GM12878 (cell line): ENCODE data around the gene DCTN4. TPM values are rescaled to one million over a fixed set of nuclear protein-coding genes. Genes with fewer than 3 reads are reported as not detected.
A peak's percentile ranks its signal among the peaks of the same experiment; 100 is the strongest.

ENCODE experiments used
- ATF7 ChIP-seq: fragments of 450-650 bp; IDR thresholded peaks from 2 replicates; pipeline ENCODE4 v1.6.1; 2016; ENCODE audit warnings: low read depth, mild to moderate bottlenecking
- FOXK2 ChIP-seq: fragments of 450-650 bp; IDR thresholded peaks from 2 replicates; pipeline ENCODE4 v1.6.1; 2017; ENCODE audit warnings: mild to moderate bottlenecking, moderate library complexity
- GABPA ChIP-seq: IDR thresholded peaks from 2 replicates; pipeline ENCODE4 v1.6.1; 2014; ENCODE audit warnings: antibody characterized with exemption, low read depth, mild to moderate bottlenecking, inconsistent platforms
- NFIC ChIP-seq: IDR thresholded peaks from 2 replicates; pipeline ENCODE4 v1.6.1; 2012; ENCODE audit warnings: low read depth, mild to moderate bottlenecking, inconsistent platforms, low read length, moderate library complexity
- NR2C2 ChIP-seq: IDR thresholded peaks from 2 replicates; pipeline ENCODE4 v1.6.1; 2011; ENCODE audit warnings: borderline replicate concordance, low read depth; ENCODE audit not compliant: control insufficient read depth, insufficient read length
- PAX8 ChIP-seq: fragments of 450-650 bp; IDR thresholded peaks from 2 replicates; pipeline ENCODE4 v1.6.1; 2017; ENCODE audit warnings: mild to moderate bottlenecking, moderate library complexity
- RCOR1 ChIP-seq: conservative IDR thresholded peaks from 2 replicates; pipeline ENCODE4 v1.6.1; 2012; ENCODE audit warnings: low read depth, low read length, improper control_type of control experiment
- SIN3A ChIP-seq: IDR thresholded peaks from 2 replicates; pipeline ENCODE4 v1.6.1; 2012; ENCODE audit warnings: low read depth, low read length, improper control_type of control experiment
- SMAD1 ChIP-seq: fragments of 450-650 bp; IDR thresholded peaks from 2 replicates; pipeline ENCODE4 v1.6.1; 2018; ENCODE audit warnings: mild to moderate bottlenecking, low read depth; ENCODE audit not compliant: partially characterized antibody
- SMAD5 ChIP-seq: IDR thresholded peaks from 2 replicates; pipeline ENCODE4 v1.6.1; 2016; ENCODE audit warnings: antibody characterized with exemption, low read depth
- STAT1 ChIP-seq: fragments of 450-650 bp; conservative IDR thresholded peaks from 2 replicates; pipeline ENCODE4 v1.6.1; 2014; ENCODE audit warnings: antibody characterized with exemption, mild to moderate bottlenecking
- YBX1 ChIP-seq: fragments of 450-650 bp; IDR thresholded peaks from 2 replicates; pipeline ENCODE4 v1.6.1; 2016; ENCODE audit warnings: antibody characterized with exemption
- polyA plus RNA-seq, 11 experiments: library from polyadenylated mRNA; depleted of rRNA in 4 of 11; unstranded in 6 of 11; stranded (reverse) in 5 of 11; fragments of >200 nt; fragmentation: Nextera tagmentation in 4 of 11; fragmentation: Illumina TruSeq in 1 of 11; extraction: Ambion mirVana in 4 of 11; extraction: Trizol in 1 of 11; gene quantifications; 1 replicate in 1 of 11; 2 replicates in 10 of 11; pipeline versions ENCODE4 v1.2.1 to v1.2.3, GENCODE V29; 2011 to 2016; ENCODE audit warnings: inconsistent platforms in 2 of 11, missing spikeins in 2 of 11, low read depth in 1 of 11
- total RNA-seq, 4 experiments: library from RNA; depleted of rRNA in 3 of 4; stranded (reverse); fragments of >200 nt in 3 of 4; fragmentation: Illumina TruSeq in 1 of 4; extraction: Trizol in 1 of 4; gene quantifications; 2 replicates each; pipeline versions ENCODE4 v1.2.1 to v1.2.3, GENCODE V29; 2013 to 2021
- TF ChIP-seq, protein P1 (sequence below): IDR thresholded peaks from 2 replicates; pipeline ENCODE4 v1.6.1; 2012; ENCODE audit warnings: mild to moderate bottlenecking, low read depth, low read length
- TF ChIP-seq, protein P2 (sequence below): IDR thresholded peaks from 2 replicates; pipeline ENCODE4 v1.6.1; 2011; ENCODE audit warnings: borderline replicate concordance, low read depth, mild to moderate bottlenecking, moderate library complexity, low read length; ENCODE audit not compliant: insufficient read depth, poor library complexity, severe bottlenecking
- TF ChIP-seq, protein P3 (sequence below): fragments of 450-650 bp; IDR thresholded peaks from 2 replicates; pipeline ENCODE4 v1.6.1; 2016; ENCODE audit warnings: mild to moderate bottlenecking, moderate library complexity, borderline replicate concordance
- TF ChIP-seq, protein P4 (sequence below): fragments of 450-650 bp; IDR thresholded peaks from 2 replicates; pipeline ENCODE4 v1.6.1; 2017; ENCODE audit warnings: mild to moderate bottlenecking

Gene DCTN4
- total and polyA plus RNA-seq, 10 of the 15 experiments (the other 5 are each of a cell fraction or from before 2014, with no cell fraction given) = 7.6 to 27.8 (median 18.0) TPM

DNA sequence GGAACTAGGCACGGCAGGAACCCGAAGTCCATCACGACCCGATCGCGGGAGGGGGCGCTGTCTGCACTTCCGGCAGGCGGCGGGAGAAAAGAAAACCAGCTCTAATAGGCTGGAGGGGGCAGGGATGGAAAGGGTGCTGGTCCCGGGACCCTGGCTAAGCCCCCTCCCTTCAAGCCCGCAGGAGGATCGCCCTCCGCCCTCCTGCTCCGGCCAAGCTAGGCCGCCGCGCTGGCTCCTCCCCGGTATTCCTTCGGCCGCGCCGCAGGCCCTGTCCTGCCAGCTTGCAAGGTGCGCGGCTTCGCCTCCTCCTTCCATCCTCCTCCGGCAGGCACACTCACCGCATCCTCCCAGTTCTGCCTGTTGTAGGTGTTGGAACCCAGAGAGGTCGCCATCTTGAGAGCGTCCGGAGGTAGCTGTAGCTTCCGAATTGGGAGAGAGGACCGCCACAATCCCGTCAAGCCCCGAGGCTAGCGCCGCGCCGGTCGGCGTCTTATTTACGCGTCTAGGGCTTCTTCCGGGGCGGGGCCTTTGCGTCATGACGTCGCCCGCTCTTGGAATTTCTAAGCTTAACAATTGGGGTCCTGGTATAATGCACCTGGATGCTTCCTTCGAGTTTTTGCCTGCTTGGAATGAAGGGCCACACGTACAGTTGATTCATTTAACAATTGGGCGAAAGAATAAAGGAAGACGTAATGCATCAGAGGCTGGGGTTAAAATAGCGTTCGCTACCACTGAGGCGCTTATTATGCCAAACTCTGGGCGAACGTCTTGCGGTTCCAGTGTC, 58.0 kb downstream of the DCTN4 start, which contains the start of gene RBM22 (continued):
- TF ChIP-seq, protein P1, sequence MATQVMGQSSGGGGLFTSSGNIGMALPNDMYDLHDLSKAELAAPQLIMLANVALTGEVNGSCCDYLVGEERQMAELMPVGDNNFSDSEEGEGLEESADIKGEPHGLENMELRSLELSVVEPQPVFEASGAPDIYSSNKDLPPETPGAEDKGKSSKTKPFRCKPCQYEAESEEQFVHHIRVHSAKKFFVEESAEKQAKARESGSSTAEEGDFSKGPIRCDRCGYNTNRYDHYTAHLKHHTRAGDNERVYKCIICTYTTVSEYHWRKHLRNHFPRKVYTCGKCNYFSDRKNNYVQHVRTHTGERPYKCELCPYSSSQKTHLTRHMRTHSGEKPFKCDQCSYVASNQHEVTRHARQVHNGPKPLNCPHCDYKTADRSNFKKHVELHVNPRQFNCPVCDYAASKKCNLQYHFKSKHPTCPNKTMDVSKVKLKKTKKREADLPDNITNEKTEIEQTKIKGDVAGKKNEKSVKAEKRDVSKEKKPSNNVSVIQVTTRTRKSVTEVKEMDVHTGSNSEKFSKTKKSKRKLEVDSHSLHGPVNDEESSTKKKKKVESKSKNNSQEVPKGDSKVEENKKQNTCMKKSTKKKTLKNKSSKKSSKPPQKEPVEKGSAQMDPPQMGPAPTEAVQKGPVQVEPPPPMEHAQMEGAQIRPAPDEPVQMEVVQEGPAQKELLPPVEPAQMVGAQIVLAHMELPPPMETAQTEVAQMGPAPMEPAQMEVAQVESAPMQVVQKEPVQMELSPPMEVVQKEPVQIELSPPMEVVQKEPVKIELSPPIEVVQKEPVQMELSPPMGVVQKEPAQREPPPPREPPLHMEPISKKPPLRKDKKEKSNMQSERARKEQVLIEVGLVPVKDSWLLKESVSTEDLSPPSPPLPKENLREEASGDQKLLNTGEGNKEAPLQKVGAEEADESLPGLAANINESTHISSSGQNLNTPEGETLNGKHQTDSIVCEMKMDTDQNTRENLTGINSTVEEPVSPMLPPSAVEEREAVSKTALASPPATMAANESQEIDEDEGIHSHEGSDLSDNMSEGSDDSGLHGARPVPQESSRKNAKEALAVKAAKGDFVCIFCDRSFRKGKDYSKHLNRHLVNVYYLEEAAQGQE = no peak
- TF ChIP-seq SMAD1 = no peak
- TF ChIP-seq SIN3A = peak; percentile 74; the same call in 1 of the 2 replicates
- no peak for TF ChIP-seq NR2C2
- peak; percentile 83 for TF ChIP-seq ATF7
- peak; percentile 87; the same call in 1 of the 2 replicates for TF ChIP-seq RCOR1
- no peak for TF ChIP-seq PAX8
- TF ChIP-seq STAT1 = no peak
- peak; percentile 82 for TF ChIP-seq GABPA
- TF ChIP-seq, protein P2, sequence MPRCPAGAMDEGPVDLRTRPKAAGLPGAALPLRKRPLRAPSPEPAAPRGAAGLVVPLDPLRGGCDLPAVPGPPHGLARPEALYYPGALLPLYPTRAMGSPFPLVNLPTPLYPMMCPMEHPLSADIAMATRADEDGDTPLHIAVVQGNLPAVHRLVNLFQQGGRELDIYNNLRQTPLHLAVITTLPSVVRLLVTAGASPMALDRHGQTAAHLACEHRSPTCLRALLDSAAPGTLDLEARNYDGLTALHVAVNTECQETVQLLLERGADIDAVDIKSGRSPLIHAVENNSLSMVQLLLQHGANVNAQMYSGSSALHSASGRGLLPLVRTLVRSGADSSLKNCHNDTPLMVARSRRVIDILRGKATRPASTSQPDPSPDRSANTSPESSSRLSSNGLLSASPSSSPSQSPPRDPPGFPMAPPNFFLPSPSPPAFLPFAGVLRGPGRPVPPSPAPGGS = no peak
- TF ChIP-seq YBX1 = no peak
- TF ChIP-seq, protein P3, sequence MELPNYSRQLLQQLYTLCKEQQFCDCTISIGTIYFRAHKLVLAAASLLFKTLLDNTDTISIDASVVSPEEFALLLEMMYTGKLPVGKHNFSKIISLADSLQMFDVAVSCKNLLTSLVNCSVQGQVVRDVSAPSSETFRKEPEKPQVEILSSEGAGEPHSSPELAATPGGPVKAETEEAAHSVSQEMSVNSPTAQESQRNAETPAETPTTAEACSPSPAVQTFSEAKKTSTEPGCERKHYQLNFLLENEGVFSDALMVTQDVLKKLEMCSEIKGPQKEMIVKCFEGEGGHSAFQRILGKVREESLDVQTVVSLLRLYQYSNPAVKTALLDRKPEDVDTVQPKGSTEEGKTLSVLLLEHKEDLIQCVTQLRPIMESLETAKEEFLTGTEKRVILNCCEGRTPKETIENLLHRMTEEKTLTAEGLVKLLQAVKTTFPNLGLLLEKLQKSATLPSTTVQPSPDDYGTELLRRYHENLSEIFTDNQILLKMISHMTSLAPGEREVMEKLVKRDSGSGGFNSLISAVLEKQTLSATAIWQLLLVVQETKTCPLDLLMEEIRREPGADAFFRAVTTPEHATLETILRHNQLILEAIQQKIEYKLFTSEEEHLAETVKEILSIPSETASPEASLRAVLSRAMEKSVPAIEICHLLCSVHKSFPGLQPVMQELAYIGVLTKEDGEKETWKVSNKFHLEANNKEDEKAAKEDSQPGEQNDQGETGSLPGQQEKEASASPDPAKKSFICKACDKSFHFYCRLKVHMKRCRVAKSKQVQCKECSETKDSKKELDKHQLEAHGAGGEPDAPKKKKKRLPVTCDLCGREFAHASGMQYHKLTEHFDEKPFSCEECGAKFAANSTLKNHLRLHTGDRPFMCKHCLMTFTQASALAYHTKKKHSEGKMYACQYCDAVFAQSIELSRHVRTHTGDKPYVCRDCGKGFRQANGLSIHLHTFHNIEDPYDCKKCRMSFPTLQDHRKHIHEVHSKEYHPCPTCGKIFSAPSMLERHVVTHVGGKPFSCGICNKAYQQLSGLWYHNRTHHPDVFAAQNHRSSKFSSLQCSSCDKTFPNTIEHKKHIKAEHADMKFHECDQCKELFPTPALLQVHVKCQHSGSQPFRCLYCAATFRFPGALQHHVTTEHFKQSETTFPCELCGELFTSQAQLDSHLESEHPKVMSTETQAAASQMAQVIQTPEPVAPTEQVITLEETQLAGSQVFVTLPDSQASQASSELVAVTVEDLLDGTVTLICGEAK = peak; percentile 74; the same call in 1 of the 2 replicates
- no peak; the same call in 1 of the 2 replicates for TF ChIP-seq NFIC
- TF ChIP-seq FOXK2 = peak; percentile 64
- TF ChIP-seq, protein P4, sequence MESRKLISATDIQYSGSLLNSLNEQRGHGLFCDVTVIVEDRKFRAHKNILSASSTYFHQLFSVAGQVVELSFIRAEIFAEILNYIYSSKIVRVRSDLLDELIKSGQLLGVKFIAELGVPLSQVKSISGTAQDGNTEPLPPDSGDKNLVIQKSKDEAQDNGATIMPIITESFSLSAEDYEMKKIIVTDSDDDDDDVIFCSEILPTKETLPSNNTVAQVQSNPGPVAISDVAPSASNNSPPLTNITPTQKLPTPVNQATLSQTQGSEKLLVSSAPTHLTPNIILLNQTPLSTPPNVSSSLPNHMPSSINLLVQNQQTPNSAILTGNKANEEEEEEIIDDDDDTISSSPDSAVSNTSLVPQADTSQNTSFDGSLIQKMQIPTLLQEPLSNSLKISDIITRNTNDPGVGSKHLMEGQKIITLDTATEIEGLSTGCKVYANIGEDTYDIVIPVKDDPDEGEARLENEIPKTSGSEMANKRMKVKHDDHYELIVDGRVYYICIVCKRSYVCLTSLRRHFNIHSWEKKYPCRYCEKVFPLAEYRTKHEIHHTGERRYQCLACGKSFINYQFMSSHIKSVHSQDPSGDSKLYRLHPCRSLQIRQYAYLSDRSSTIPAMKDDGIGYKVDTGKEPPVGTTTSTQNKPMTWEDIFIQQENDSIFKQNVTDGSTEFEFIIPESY = no peak
- TF ChIP-seq SMAD5 = peak; percentile 92
